ENCODE measurements around the gene BRAP.
"Not testable (repeated sequence)": the region's sequence is repeated elsewhere in the genome, so short reads cannot be mapped to it uniquely, and the experiment has no call there.

Gene BRAP

DNA sequence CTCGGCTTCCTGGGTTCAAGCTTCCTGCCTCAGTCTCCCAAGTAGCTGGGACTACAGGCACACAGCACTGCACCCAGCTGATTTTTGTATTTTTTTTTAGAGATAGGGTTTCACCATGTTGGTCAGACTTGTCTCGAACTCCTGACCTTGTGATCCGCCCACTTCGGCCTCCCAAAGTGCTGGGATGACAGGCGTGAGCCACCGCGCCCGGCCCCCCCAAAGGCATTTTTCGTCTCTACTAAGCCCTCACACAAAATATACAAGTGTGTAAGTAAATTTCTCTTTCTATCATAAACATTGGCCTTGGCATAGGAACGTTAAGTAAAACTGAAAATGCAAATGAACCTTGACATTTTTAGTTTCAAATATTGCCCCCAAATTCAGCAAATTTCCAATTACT lies 2.2 kb upstream of the BRAP start:
- H3K9me3 Mint-ChIP-seq, result no peaks in the 10 kb centered on the region
- H3K36me3 Mint-ChIP-seq, result peaks cover 32% of the 10 kb centered on the region
- ATAC-seq (no peak), DNase-seq (ENCODE audit: low spot score in 2 of 2) (no peak)
- H3K4me3 Mint-ChIP-seq, result no peak overlapping the region
- H3K4me1 Mint-ChIP-seq, result peaks cover 45% of the 10 kb centered on the region
- H3K27ac Mint-ChIP-seq, result no peak overlapping the region

DNA sequence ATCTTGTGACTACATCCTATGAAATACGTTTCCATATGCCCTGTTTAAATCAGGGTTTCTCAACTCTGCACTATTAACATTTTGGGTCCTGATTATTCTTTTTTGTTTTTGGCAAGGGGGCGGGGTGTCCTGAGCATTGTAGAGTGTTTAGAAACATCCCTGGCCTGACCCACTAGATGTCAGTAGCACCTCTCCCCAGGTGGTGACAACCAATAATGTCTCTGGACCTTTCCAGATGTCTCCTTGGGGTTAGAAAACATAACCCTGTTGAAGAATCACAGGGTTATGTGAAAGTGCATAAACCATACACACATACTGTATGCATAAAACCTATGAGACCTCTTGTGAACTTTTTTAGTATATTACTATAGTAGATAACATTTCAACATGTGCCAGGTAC lies 1.5 kb upstream of the BRAP start:
- DNase-seq (ENCODE audit: low spot score in 2 of 2) (no peak), ATAC-seq (no peak)
- Mint-ChIP-seq H3K27ac (no peak overlapping the region), H3K4me3 (peak overlapping the region; percentile 95), H3K9me3 (no peaks in the 10 kb centered on the region), H3K36me3 (peaks cover 39% of the 10 kb centered on the region), H3K4me1 (peaks cover 43% of the 10 kb centered on the region)

DNA sequence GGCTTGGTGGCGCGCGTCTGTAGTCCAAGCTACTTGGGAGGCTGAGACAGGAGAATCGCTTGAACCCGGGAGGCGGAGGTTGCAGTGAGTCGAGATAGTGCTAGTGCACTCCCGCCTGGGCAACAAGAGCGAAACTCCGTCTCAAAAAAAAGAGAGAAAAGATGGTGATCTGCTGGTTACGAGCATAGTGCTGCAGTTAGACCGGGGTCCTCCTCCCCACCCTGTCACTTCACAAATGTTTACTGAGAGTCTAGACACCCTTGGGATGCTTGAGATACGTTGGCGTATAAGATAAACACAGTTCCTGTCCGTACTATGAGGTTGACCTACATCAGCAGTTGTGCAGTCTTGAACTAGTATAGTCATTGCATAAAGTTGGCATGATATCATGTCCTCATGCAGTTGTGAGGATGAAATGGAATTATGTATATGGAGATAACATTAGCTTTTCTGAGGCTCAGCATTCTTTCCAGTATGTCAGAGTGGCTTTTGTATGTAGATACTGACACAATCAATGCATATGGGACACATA lies 884 bp upstream of the BRAP start:
- H3K4me3 Mint-ChIP-seq, result peak overlapping the region; percentile 95
- H3K27ac Mint-ChIP-seq, result peak overlapping the region; percentile 99
- H3K9me3 Mint-ChIP-seq, result no peaks in the 10 kb centered on the region
- H3K4me1 Mint-ChIP-seq, result peaks cover 39% of the 10 kb centered on the region
- peaks cover 45% of the 10 kb centered on the region for H3K36me3 Mint-ChIP-seq
- ATAC-seq (no peak), DNase-seq (ENCODE audit: low spot score in 2 of 2) (peak in 1 of 2 donors; percentile 50)

DNA sequence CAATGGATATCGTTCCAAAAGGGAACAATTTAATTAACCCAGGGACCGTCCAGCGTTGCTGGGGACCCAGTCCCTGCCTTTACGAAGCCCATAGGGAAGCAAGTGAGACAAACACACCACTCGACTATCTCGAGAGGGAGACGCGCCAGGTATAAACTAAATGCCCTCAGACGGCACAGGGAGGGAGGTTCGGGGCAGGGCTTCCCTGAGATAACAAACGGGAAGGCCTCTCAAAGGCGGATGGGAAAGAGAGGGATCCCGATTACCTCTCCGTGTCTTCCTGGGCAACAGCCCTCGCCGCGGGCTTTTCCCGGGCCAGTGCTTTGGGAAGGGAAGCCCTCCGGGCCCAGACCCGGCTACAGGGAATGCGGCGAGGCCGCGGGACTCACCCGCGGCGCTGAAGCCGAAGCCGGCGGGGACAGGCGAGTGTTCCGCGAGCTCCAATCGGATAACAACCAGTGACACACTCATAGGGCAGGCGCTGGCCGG lies 390 bp downstream of the BRAP start:
- peak overlapping the region; percentile 95 for H3K4me3 Mint-ChIP-seq
- ATAC-seq (peak; percentile 2), DNase-seq (ENCODE audit: low spot score in 2 of 2) (no peak)
- H3K4me1 Mint-ChIP-seq, result peaks cover 39% of the 10 kb centered on the region
- no peaks in the 10 kb centered on the region for H3K9me3 Mint-ChIP-seq
- H3K27ac Mint-ChIP-seq, result peak overlapping the region; percentile 99
- peaks cover 58% of the 10 kb centered on the region for H3K36me3 Mint-ChIP-seq

DNA sequence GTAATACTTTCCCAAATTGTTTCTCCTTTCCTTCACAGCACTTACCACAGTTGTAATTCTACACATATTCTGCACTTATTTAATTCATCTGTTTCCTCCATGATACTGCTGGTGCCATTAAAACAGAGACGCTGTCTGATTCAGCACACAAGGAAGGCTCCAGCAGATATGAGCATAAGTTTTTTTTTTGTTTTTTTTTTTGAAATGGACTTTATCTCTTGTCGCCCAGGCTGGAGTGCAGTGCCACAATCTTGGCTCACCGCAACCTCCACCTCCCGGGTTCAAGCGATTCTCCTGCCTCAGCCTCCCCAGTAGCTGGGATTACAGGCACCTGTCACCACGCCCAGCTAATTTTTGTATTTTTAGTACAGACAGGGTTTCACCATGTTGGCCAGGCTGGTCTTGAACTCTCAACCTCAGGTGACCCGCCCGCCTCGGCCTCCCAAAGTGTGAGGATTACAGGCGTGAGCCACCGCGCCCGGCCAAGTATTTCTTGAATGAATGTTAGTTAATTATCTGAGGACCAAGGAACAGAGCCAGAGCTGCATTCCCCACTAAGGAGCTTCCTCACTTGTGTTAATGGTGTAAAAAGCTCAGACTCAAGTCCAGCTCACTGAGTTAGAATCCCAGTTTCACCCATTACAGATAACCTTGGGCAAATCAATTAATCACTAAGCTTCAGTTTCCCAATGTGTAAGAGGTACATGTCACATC lies 1.1 kb downstream of the BRAP start:
- not testable (repeated sequence) for H3K9me3 Mint-ChIP-seq; ATAC-seq; DNase-seq (ENCODE audit: low spot score in 2 of 2)
- H3K36me3 Mint-ChIP-seq, result peaks cover 63% of the 10 kb centered on the region
- peak overlapping the region; percentile 95 for H3K4me3 Mint-ChIP-seq
- H3K4me1 Mint-ChIP-seq, result peaks cover 39% of the 10 kb centered on the region
- H3K27ac Mint-ChIP-seq, result peak overlapping the region; percentile 99

DNA sequence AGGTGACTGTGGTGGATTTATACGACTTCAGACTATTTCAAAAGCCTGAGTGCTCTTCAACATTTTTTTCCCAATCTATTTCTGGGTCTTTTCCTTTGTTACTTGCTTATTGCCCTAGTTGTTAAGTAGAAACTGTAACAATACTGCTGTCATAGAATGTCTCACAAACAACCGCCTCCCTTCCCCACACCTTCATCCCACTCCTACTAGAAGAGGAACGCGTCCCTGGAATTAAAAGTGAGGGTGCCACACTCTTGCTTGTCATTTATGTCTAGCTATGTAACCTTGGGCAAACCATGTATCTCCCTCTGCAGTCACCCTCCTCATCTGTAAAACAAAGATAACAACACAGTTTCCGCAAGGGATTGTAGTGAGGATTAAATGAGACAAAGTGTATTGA lies 8.6 kb downstream of the BRAP start:
- no peak for DNase-seq (ENCODE audit: low spot score in 2 of 2)
- no peak for ATAC-seq
- Mint-ChIP-seq H3K27ac (no peak overlapping the region), H3K9me3 (no peaks in the 10 kb centered on the region), H3K4me1 (no peaks in the 10 kb centered on the region), H3K4me3 (no peak overlapping the region), H3K36me3 (peaks cover 91% of the 10 kb centered on the region)

DNA sequence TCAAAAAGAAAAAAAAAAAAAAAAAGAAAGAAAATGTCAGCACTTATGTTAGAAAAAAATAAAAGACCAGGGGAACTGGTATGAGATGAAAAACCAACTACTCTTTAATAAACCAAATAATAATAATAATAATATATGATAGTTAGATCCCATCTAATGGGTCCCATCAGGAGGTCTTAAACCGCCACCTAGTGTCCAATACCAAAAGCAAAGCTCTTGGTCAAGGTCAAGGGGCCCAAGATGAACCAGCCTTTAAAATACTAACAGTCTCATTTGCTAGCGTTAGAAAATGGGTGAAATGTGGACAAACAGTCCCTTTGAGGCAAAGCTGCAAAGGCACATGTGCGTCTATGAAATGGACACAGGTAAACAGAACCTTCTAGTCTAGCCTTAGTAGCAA lies 12.3 kb downstream of the BRAP start:
- no peaks in the 10 kb centered on the region for H3K4me1 Mint-ChIP-seq
- no peaks in the 10 kb centered on the region for H3K9me3 Mint-ChIP-seq
- peaks cover 91% of the 10 kb centered on the region for H3K36me3 Mint-ChIP-seq
- H3K4me3 Mint-ChIP-seq, result no peak overlapping the region
- no peak for ATAC-seq
- no peak for DNase-seq (ENCODE audit: low spot score in 2 of 2)
- H3K27ac Mint-ChIP-seq, result no peak overlapping the region

DNA sequence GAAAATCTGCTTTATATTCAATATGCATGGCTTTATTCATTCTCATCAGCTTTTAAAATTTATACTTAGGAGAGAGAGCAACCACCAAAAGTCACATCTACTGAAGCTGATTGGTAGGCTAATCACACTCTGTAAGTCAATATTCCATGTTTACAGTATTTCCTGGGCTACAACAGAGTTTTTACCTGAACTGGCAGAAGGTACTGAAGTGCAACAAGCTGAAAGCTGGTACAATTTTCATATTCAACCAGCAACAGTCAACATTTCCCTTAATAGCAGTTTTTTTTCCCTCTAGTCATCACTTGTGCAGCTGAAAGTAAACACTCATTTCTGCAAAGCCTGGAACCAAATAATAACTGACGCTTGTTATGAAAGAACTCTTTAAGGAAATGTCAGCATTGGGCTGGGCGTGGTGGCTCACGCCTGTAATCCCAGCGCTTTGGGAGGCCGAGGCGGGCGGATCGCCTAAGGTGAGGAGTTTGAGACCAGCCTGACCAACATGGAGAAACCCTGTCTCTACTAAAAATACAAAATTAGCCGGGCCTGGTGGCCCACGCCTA lies 12.9 kb downstream of the BRAP start:
- peaks cover 91% of the 10 kb centered on the region for H3K36me3 Mint-ChIP-seq
- no peaks in the 10 kb centered on the region for H3K4me1 Mint-ChIP-seq
- H3K9me3 Mint-ChIP-seq, result no peaks in the 10 kb centered on the region
- DNase-seq (ENCODE audit: low spot score in 2 of 2), result no peak
- no peak overlapping the region for H3K4me3 Mint-ChIP-seq
- H3K27ac Mint-ChIP-seq, result no peak overlapping the region
- ATAC-seq, result no peak

DNA sequence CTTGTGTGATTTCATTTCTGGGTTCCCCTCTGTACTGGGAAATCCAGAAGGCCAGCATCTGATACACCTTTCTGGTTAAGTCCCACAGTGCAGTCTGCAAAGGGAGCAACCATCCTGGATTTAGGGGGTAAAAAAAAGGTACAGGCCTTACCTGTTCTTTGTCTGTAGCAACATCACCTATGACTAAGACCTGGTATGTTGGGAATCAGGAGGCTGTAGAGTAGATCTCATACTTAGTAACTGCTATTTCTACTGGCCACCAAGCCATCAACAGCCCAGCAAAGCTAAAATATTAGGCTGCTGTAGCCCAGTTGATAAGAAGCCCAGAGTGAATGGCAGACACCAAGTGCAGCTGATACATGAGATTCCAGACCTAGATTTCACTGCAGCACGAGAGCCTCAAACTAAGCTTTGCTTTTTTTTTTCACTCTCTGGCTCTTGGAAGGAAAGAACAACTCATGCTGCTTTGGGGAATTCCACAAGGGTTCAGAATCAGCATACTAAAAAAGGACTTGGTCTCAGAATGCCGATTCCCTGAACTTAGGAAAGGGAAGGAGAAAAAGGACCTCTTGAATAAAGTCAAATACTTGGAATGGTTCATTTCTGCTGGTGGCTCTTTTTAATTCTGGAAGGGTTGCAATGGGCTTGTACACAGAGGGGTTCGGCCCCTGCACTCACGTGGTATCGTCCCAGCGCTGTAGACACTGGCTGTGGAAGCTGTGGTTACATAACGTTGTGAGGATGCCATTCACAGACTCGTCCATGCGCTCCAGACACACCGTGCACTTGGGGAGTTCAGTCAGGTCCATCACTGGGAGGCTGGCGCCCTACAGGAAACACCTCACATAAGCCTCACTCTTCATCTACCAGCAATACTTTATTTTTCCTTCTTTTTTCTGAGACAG lies 20.5 kb downstream of the BRAP start:
- Mint-ChIP-seq H3K9me3 (no peaks in the 10 kb centered on the region), H3K27ac (peak overlapping the region; percentile 34), H3K4me1 (no peaks in the 10 kb centered on the region), H3K36me3 (peaks cover 98% of the 10 kb centered on the region), H3K4me3 (no peak overlapping the region)
- ATAC-seq, result no peak
- no peak for DNase-seq (ENCODE audit: low spot score in 2 of 2)

DNA sequence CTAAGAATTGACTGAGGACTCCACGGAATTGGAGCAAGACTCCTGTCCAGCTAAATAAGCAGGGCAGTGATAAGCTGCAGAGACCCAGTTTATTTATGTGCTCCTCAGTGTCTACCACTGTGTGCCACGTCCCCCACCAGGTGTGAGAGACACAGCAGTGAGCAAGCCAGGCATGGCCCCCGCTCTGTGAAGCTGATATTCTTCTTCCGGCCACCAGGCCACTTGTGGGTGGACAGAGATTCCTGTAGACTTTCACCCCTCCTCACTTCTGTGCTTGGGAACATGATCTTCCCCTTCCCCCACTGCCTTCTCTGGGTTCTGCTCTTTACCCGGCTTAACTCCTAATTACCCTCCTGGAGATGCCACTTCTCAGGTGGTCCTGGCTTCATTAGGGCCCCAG lies 21.3 kb downstream of the BRAP start:
- no peaks in the 10 kb centered on the region for H3K4me1 Mint-ChIP-seq
- peaks cover 98% of the 10 kb centered on the region for H3K36me3 Mint-ChIP-seq
- DNase-seq (ENCODE audit: low spot score in 2 of 2) (no peak), ATAC-seq (no peak)
- peak overlapping the region; percentile 34 for H3K27ac Mint-ChIP-seq
- H3K4me3 Mint-ChIP-seq, result no peak overlapping the region
- no peaks in the 10 kb centered on the region for H3K9me3 Mint-ChIP-seq

DNA sequence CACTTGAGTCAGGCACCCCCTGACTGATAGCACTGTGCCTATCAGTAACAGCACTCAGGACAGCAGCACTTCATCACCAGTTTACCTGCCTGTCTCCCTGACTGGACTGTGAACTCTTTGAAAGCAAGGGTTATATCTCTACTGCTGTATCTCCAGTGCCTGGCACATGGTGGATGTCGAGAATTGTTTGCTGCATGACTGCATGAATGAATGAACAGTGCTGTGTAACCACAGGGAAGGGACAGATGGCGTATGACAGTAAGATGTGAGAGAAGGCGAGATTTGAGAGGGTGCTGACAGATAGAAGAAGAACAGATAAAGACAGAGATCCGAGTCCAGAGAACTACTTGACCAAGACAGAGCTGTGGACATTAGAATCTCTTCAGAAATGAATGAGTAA lies 29.7 kb downstream of the BRAP start:
- DNase-seq (ENCODE audit: low spot score in 2 of 2) (no peak), ATAC-seq (no peak)
- Mint-ChIP-seq H3K4me1 (no peaks in the 10 kb centered on the region), H3K27ac (no peak overlapping the region), H3K4me3 (no peak overlapping the region), H3K36me3 (peaks cover 100% of the 10 kb centered on the region), H3K9me3 (no peaks in the 10 kb centered on the region)

DNA sequence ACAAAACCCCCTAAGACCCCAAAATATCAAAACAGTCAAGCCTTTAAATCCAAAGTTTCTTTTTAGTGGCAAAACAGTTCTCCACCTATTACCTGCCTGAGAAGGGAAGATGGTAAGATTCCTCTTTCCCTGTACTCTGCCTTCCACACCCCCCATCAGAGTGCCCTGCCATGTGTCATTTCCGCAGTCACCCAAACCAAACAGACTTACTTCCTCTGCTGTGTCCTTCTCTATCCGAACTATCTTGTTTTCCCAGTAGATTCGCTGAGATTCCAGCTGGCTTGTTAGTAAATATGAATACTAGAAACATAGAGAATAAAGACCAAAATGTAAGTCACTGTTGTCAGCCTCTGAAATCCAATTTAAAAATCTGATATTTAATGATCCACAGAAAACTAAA lies 30.4 kb downstream of the BRAP start:
- no peak overlapping the region for H3K27ac Mint-ChIP-seq
- ATAC-seq, result no peak
- no peak for DNase-seq (ENCODE audit: low spot score in 2 of 2)
- no peak overlapping the region for H3K4me3 Mint-ChIP-seq
- no peaks in the 10 kb centered on the region for H3K9me3 Mint-ChIP-seq
- H3K36me3 Mint-ChIP-seq, result peaks cover 100% of the 10 kb centered on the region
- no peaks in the 10 kb centered on the region for H3K4me1 Mint-ChIP-seq

DNA sequence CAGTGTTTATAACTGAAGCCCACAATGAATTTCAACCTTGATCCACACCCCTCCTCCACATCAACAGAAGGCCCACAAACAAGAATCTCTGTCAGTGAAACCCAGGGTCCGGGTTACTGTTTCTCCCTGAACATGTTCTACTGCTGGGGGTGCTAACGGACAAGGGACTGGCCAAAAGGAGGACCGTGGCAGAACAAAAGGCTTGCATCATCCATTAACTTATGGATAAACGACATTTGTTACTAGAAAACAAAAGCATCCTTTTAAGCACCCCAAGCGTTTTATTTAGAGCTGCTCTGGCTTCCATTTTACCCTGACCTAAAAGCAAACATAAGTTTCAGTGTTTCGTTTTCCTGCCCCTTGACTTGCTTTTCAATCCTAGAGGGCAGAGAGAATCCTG lies 32.2 kb downstream of the BRAP start:
- peak overlapping the region; percentile 34 for H3K27ac Mint-ChIP-seq
- H3K36me3 Mint-ChIP-seq, result peaks cover 100% of the 10 kb centered on the region
- H3K4me1 Mint-ChIP-seq, result no peaks in the 10 kb centered on the region
- H3K9me3 Mint-ChIP-seq, result no peaks in the 10 kb centered on the region
- no peak overlapping the region for H3K4me3 Mint-ChIP-seq
- DNase-seq (ENCODE audit: low spot score in 2 of 2) (no peak), ATAC-seq (no peak)

DNA sequence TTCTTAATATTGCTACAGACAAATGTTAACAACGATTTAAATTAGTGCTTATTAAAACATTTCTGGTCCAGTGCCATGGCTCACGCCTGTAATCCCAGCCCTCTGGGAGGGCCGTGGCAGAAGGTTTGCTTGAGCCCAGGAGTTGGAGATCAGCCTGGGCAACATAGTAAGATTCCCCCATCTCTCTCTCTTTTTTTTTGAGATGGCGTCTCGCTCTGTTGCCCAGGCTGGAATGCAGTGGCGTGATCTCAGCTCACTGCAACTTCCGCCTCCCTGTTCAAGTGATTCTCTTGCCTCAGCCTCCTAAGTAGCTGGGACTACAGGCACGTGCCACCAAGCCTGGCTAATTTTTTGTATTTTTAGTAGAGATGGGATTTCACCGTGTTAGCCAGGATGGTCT lies 33.2 kb downstream of the BRAP start:
- H3K4me1 Mint-ChIP-seq; H3K9me3 Mint-ChIP-seq; ATAC-seq; H3K4me3 Mint-ChIP-seq; DNase-seq (ENCODE audit: low spot score in 2 of 2): not testable (repeated sequence)
- H3K36me3 Mint-ChIP-seq, result peaks cover 100% of the 10 kb centered on the region
- peak overlapping the region; percentile 34 for H3K27ac Mint-ChIP-seq

DNA sequence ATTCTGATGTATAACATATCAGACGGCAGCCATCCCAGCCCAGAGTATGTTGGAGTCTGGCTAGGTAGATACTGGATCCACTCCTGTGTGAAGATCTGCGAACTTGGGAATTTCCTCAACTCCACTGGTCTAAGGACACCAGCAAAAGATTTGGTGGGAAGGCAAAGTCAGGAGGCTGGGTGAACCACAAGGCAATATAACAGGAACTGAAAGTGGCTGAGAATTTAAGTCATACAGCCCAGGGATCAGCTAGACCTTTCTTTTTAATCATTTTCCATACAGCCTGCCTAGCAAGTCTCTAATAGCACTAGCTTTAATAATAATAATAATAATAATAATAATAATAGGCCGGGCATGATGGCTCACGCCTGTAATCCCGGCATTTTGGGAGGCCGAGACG lies 34.8 kb downstream of the BRAP start:
- H3K27ac Mint-ChIP-seq, result no peak overlapping the region
- no peak for DNase-seq (ENCODE audit: low spot score in 2 of 2)
- H3K9me3 Mint-ChIP-seq, result no peaks in the 10 kb centered on the region
- no peak overlapping the region for H3K4me3 Mint-ChIP-seq
- H3K4me1 Mint-ChIP-seq, result no peaks in the 10 kb centered on the region
- H3K36me3 Mint-ChIP-seq, result peaks cover 100% of the 10 kb centered on the region
- ATAC-seq, result no peak
